C4-2B (cell line): ENCODE measurements around the gene PROCR.

Experiments
- H3K27ac ChIP-seq: fragments of 450-650 bp; 2 replicates; pipeline ENCODE4 v1.5.1; 2017
- ZFX ChIP-seq: fragments of 450-650 bp; IDR thresholded peaks from 2 replicates; pipeline ENCODE4 v1.6.1; 2017
- TF ChIP-seq, protein P1 (sequence below): fragments of 450-650 bp; conservative IDR thresholded peaks from 2 replicates; pipeline ENCODE4 v1.5.1; 2017; ENCODE audit warnings: mild to moderate bottlenecking

The PROCR gene

DNA sequence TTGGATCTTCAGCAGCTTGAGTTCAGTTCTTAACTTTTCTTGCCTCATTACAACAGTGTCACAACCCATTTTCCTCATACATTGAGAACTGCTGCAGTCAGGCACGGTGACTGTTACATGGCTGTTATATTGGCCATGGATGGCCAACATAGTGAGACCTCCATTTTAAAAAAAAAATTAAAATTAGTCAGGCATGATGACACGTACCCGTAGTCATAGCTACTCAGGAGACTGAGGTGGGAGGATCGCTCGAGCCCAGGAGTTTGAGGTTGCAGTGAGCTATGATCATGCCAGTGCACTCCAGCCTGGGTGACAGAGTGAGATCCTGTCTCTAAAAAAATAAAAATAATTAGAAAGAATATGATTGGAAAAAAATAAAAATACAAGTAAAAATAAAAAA, 44.7 kb downstream of the PROCR start:
- TF ChIP-seq ZFX = no peak
- TF ChIP-seq, protein P1, sequence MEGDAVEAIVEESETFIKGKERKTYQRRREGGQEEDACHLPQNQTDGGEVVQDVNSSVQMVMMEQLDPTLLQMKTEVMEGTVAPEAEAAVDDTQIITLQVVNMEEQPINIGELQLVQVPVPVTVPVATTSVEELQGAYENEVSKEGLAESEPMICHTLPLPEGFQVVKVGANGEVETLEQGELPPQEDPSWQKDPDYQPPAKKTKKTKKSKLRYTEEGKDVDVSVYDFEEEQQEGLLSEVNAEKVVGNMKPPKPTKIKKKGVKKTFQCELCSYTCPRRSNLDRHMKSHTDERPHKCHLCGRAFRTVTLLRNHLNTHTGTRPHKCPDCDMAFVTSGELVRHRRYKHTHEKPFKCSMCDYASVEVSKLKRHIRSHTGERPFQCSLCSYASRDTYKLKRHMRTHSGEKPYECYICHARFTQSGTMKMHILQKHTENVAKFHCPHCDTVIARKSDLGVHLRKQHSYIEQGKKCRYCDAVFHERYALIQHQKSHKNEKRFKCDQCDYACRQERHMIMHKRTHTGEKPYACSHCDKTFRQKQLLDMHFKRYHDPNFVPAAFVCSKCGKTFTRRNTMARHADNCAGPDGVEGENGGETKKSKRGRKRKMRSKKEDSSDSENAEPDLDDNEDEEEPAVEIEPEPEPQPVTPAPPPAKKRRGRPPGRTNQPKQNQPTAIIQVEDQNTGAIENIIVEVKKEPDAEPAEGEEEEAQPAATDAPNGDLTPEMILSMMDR = no peak

DNA sequence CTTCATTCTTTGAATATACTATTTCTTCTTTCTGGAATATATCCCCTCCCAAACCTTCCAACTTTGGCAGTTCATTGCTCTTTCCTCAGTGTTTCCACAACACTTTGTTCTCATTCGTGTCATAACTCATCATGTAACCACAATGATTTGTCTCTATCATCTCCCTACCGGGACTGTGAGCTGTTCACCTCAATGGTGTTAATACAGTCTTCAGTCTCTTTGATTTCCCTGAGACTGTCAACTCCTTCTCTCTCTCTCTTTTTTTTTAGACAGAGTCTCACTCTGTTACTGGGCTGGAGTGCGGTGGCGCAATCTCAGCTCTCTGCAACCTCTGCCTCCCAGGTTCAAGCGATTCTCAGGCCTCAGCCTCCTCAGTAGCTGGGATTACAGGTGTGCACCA, 52.1 kb downstream of the PROCR start:
- no peak overlapping the region for H3K27ac ChIP-seq
- TF ChIP-seq ZFX = no peak
- TF ChIP-seq, protein P1 = no peak

More for the DNA sequence above, 44.7 kb downstream of the PROCR start:
- no peak overlapping the region for H3K27ac ChIP-seq

DNA sequence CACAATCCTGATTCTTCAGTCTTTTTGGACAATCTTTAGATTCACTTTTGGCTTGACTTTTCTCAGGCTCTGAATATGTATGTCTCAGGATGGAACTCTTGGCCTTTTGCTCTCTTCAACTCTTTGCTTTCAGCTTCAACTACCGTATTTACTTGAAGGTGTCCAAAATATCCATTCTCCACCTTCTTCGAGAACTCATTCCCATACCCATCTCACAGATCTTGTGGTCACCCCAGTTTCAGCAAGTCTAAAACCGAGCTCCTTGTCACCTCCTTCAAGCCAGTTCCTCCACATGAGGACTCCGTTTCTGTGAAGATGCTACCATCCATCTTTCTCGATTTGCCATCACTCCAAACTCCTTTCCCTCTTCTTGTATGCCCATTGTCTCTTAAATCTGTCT, 52.7 kb downstream of the PROCR start:
- TF ChIP-seq, protein P1 = no peak
- TF ChIP-seq ZFX = no peak
- no peak overlapping the region for H3K27ac ChIP-seq

GRCh38 chr20:35225319-35226125, 53.6 kb downstream of the PROCR start:
- TF ChIP-seq, protein P1 = no peak
- TF ChIP-seq ZFX = no peak

DNA sequence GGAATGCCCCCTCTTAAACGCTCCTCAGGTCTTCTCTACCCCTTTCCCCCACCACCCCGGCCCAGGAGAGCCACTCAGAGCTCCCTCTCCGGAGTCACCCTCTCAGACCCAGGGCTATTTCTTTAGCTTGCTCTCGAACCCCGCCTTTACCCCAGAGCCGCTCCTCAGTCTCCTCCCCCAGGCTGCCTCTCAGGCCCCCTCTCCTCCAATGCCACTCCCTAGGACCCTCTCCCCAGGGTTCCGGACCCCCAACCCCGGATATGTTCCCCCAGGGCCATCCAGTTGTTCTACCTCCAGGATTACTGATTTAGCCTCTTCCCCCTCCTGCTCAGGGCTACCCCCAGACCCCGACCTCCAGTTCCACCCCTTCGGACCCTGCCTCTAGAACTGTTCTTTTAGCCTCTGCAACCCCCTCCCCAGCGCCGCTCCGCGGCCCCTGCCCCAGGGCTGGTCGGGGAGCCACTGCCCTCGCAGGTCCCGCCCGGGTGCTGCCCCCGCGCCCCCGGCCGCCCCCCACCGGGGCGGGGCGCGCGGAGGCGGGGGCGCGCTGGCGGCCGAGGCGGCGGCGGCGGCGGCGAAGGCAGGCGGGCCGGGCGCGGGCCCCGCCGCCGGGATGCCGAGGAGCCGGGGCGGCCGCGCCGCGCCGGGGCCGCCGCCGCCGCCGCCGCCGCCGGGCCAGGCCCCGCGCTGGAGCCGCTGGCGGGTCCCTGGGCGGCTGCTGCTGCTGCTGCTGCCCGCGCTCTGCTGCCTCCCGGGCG, 54.4 kb downstream of the PROCR start, which contains the start of gene MMP24:
MMP24 (plus strand) TSS at position 565 of the 758 bp plus-strand sequence; CDS start at position 614, 49 bp downstream.
- H3K27ac ChIP-seq = no peak within 1 kb of the TSS
- TF ChIP-seq, protein P1 = no peak
- TF ChIP-seq ZFX = no peak

More at GRCh38 chr20:35225319-35226125, 53.6 kb downstream of the PROCR start:
- H3K27ac ChIP-seq = no peak overlapping the region
